ENCODE measurements around the gene INVS.
"Not testable (repeated sequence)": the region's sequence is repeated elsewhere in the genome, so short reads cannot be mapped to it uniquely, and the experiment has no call there.

Gene INVS

GRCh38 chr9:100131216-100131615, 32.2 kb downstream of the INVS start:
- DNase-seq = no peak

GRCh38 chr9:100131875-100132430, 32.9 kb downstream of the INVS start:
- no peak for DNase-seq

GRCh38 chr9:100134731-100135130, 35.7 kb downstream of the INVS start:
- DNase-seq = no peak

- DNase-seq = not testable (repeated sequence)
Observed at GRCh38 chr9:100136799-100137198, 37.8 kb downstream of the INVS start.

DNA sequence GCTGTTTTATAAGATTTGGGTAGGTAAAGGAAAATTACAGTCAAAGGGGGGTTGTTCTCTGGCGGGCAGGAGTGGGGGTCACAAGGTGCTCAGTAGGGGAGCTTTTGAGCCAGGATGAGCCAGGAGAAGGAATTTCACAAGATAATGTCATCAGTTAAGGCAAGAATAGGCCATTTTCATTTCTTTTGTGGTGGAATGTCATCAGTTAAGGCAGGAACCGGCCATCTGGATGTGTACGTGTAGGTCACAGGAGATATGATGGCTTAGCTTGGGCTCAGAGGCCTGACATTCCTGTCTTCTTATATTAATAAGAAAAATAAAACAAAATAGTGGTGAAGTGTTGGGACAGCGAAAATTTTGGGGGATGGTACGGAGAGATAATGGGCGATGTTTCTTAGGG, 41.3 kb downstream of the INVS start:
- DNase-seq = not testable (repeated sequence)

- DNase-seq = not testable (repeated sequence)
Observed at GRCh38 chr9:100141862-100142261, 42.8 kb downstream of the INVS start.

GRCh38 chr9:100145167-100145934, 46.3 kb downstream of the INVS start:
- DNase-seq = not testable (repeated sequence)

GRCh38 chr9:100145976-100146375, 46.9 kb downstream of the INVS start:
- DNase-seq = not testable (repeated sequence)

- DNase-seq = no peak
Observed at GRCh38 chr9:100150214-100150613, 51.2 kb downstream of the INVS start.

GRCh38 chr9:100160021-100160420, 61.0 kb downstream of the INVS start:
- no peak for DNase-seq

DNA sequence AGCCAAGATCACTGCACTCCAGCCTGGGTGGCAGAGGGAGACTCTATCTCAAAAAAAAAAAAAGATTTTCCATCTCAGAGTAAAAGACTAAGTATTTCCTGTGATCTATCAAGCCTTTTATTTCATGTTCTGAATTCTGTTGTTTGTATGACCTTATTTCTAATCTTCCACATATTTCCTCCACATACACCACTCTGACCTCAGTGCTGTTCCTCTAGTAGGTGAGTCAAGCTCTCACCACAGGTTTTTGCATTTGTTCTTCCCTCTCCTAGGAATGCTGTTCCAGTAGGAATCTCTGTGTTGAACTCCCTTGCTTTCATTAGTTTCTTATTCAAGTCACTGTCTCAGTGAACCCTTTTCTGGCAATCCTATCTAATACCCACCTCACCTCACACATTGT, 68.1 kb downstream of the INVS start:
- DNase-seq = no peak

GRCh38 chr9:100167915-100168654, 69.0 kb downstream of the INVS start:
- no peak for DNase-seq

DNA sequence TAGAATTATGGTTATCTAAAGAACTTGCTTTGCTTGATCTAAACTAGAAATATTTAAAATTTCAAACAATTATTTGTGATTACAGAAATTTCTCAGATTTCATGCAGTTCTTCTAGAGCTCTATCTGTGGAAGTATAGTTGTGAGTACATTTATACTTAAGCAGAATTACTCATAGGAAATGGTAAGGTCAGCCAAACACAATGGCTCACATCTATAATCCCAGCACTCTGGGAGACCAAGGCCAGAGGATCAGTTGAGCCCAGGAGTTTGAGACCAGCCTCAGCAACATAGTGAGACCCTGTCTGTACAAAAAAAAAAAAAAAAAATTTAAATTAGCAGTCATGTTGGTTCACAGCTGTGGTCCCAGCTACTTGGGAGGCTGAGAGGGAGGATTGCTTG, 71.0 kb downstream of the INVS start:
- DNase-seq = no peak

- no peak for DNase-seq
Observed at GRCh38 chr9:100170556-100170955, 71.5 kb downstream of the INVS start.

GRCh38 chr9:100186356-100186755, 87.3 kb downstream of the INVS start:
- DNase-seq = no peak

GRCh38 chr9:100190339-100190738, 91.3 kb downstream of the INVS start:
- no peak for DNase-seq

DNA sequence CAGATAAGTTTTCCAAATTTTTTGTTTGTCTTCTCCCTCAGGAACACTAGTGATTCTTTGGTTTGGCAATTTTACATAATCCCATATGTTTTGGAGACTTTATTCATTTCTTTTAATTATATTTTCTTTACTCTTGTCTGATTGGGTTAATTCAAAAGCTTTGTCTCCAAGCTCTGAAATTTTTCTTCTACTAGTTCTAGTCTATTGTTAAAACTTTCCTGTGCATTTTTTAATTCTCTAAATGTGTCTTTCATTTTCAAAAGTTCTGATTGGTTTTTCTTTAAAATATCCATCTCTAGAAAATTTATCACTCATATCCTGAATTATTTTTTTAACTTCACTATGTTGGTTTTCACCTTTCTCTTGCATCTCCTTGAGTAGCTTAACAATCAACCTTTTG, 92.2 kb downstream of the INVS start:
- DNase-seq = no peak

GRCh38 chr9:100193078-100193477, 94.0 kb downstream of the INVS start:
- no peak for DNase-seq

- DNase-seq = no peak
Observed at GRCh38 chr9:100196215-100196614, 97.2 kb downstream of the INVS start.

- DNase-seq = no peak
Observed at GRCh38 chr9:100196828-100197227, 97.8 kb downstream of the INVS start.

GRCh38 chr9:100197553-100197952, 98.5 kb downstream of the INVS start:
- no peak for DNase-seq

DNA sequence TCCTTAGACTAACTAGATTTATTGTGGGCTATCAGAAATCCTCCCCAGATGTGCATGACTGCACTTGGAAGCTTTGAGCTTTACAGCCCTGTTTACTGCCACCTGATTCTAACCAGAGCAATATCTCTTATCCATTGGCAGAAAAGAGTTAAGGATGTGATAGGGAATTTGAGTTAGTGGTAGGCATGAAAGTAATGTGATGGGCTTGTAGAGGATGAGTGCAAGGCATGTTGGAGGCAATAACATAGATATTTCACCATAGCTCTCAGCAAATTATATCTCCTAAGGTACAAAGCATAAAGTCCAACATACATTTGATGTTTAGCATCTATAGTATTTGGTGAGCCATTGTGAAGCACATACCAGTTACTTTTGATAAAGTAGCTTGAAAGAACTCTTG, 103.8 kb downstream of the INVS start:
- DNase-seq = no peak

DNA sequence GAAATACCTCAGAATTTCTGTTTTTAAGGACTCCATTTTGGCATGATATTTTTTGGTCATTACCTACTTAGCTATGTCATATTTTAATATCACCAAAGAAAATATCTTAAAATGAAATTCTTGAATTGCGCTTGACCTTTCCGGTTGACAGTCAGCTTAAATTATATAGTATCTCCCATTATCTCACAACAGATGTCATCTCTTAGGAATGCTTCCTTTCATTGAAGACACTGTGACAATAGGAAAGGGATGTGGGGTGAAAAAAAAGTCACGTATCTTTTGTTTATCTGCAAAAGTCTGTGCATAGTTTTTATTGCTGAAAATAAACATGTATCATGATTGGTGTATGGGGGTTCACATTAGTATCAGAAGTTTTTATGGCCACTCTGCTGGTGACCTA, 105.8 kb downstream of the INVS start:
- no peak for DNase-seq

GRCh38 chr9:100206899-100207298, 107.9 kb downstream of the INVS start:
- DNase-seq = no peak
